Hematopoietic multipotent progenitor cell (in vitro differentiated cells): ENCODE data around the gene PPP3CB. TPM values are rescaled to one million over a fixed set of nuclear protein-coding genes. Genes with fewer than 3 reads are reported as not detected.

ENCODE experiments used
- small RNA-seq: library from RNA; depleted of rRNA; stranded (forward); fragments of <200 nt; gene quantifications from one replicate; pipeline ENCODE3, GENCODE V24; 2012
- total RNA-seq: library from RNA; depleted of rRNA; stranded (reverse); fragments of >200 nt; gene quantifications from one replicate; pipeline ENCODE4 v1.2.3, GENCODE V29; 2012

PPP3CB gene
- total RNA-seq, 1 donor: 7.8 TPM

Small RNAs within 50 kb of the gene (small RNA-seq; reads per million reads assigned to genes)
- gene RNU6-883P: not detected

Other genes starting within 250 kb of the PPP3CB start
- 29.6 TPM for gene DNAJC9, start 248.8 kb downstream of the PPP3CB start, total RNA-seq
- 58.2 TPM for gene MRPS16, start 243.4 kb downstream of the PPP3CB start, total RNA-seq
- 1.1 TPM for gene CFAP70, start 137.2 kb downstream of the PPP3CB start, total RNA-seq
- gene ANXA7, start 82.0 kb downstream of the PPP3CB start, total RNA-seq: 116 TPM
- 1.3 TPM for gene MSS51, start 62.5 kb downstream of the PPP3CB start, total RNA-seq
- 11.8 TPM for gene USP54, start 95.3 kb upstream of the PPP3CB start, total RNA-seq
- not detected for gene MYOZ1, start 145.4 kb upstream of the PPP3CB start, total RNA-seq
- not detected for gene SYNPO2L, start 160.0 kb upstream of the PPP3CB start, total RNA-seq
- 4.0 TPM for gene AGAP5, start 202.1 kb upstream of the PPP3CB start, total RNA-seq
- gene SEC24C, start 248.3 kb upstream of the PPP3CB start, total RNA-seq: 65.7 TPM